Aorta (tissue), 5 donors: ENCODE measurements around the gene PLXDC2. TPM values are rescaled to one million over a fixed set of nuclear protein-coding genes. Genes with fewer than 3 reads are reported as not detected.
A peak's percentile ranks its signal among the peaks of the same experiment; 100 is the strongest.

Experiments used
- ATAC-seq: fragments of 200-7000 bp; cut with Tn5 transposase; one replicate; pipeline ENCODE4 v1.9.1; 2022; ENCODE audit warnings: moderate library complexity; ENCODE audit not compliant: low FRiP score
- DNase-seq, 2 donors: peaks; one replicate each; pipeline ENCODE4 v3.0.0-alpha.2; 2020
- H3K27ac ChIP-seq, 2 donors: one replicate each; pipeline ENCODE4 v1.5.1; 2013; ENCODE audit warnings: low read length in 2 of 2, mild to moderate bottlenecking in 2 of 2, moderate library complexity in 2 of 2, control low read depth in 1 of 2, inconsistent platforms in 1 of 2, low read depth in 1 of 2
- H3K27me3 ChIP-seq, 2 donors: one replicate each; pipeline ENCODE4 v1.6.1; 2013; ENCODE audit warnings: control low read depth in 1 of 2, low read length in 1 of 2, mild to moderate bottlenecking in 1 of 2, moderate library complexity in 1 of 2; ENCODE audit not compliant: insufficient read depth in 2 of 2, control insufficient read depth in 1 of 2
- H3K36me3 ChIP-seq, 2 donors: one replicate each; pipeline ENCODE4 v1.6.1; 2013; ENCODE audit warnings: control low read depth in 1 of 2, low read length in 1 of 2, mild to moderate bottlenecking in 1 of 2; ENCODE audit not compliant: insufficient read depth in 2 of 2, control insufficient read depth in 1 of 2
- H3K4me1 ChIP-seq, 2 donors: one replicate each; pipeline ENCODE4 v1.6.1; 2013; ENCODE audit warnings: low read length in 2 of 2, control low read depth in 1 of 2, mild to moderate bottlenecking in 1 of 2, moderate library complexity in 1 of 2; ENCODE audit not compliant: insufficient read depth in 2 of 2, control insufficient read depth in 1 of 2
- H3K4me3 ChIP-seq, 2 donors: one replicate each; pipeline ENCODE4 v1.5.1; 2013; ENCODE audit warnings: low read length in 2 of 2, control low read depth in 1 of 2, mild to moderate bottlenecking in 1 of 2
- H3K9me3 ChIP-seq: one replicate; pipeline ENCODE4 v1.6.1; 2013; ENCODE audit warnings: mild to moderate bottlenecking, low read length; ENCODE audit not compliant: control insufficient read depth
- WGBS, 2 donors: extraction: QIAGEN DNeasy Blood & Tissue Kit; methylation state at CpG; one replicate each; pipeline ENCODE4 v1.1.7; 2013; 5-methylcytosine and 5-hydroxymethylcytosine counted together
- intact Hi-C, 2 donors: fragments of 100-400 bp; cut with DNase I; formaldehyde crosslinking; loops; one replicate each; pipeline versions ENCODE4 v1.14.2 to v1.15.0; 2022
- polyA plus RNA-seq, 2 donors: library from polyadenylated mRNA; stranded (reverse); fragments of 200-250 nt; gene quantifications; one replicate each; pipeline ENCODE4 v1.2.3, GENCODE V29; 2013
- total RNA-seq, 2 donors: library from RNA; stranded (reverse); fragmentation: NEBNext Ultra II Directional; extraction: Animal tissue kit (Norgen Biotek cat#: 25700); gene quantifications; one replicate each; pipeline ENCODE4 v1.2.1, GENCODE V29; 2021
- donor health status: healthy with polysubstance abuse.
- donor health status: Bipolar disorder and iron deficiency.
- donor health status: DM: no; HTN: no; CAD: no.
- donor health status: DM: no; HTN: no; CAD: no.
- donor health status: DM: yes; HTN: yes; CAD: no.

The PLXDC2 gene
- total and polyA plus RNA-seq, 4 donors, result 14.7 to 155 (median 57.4) TPM

DNA sequence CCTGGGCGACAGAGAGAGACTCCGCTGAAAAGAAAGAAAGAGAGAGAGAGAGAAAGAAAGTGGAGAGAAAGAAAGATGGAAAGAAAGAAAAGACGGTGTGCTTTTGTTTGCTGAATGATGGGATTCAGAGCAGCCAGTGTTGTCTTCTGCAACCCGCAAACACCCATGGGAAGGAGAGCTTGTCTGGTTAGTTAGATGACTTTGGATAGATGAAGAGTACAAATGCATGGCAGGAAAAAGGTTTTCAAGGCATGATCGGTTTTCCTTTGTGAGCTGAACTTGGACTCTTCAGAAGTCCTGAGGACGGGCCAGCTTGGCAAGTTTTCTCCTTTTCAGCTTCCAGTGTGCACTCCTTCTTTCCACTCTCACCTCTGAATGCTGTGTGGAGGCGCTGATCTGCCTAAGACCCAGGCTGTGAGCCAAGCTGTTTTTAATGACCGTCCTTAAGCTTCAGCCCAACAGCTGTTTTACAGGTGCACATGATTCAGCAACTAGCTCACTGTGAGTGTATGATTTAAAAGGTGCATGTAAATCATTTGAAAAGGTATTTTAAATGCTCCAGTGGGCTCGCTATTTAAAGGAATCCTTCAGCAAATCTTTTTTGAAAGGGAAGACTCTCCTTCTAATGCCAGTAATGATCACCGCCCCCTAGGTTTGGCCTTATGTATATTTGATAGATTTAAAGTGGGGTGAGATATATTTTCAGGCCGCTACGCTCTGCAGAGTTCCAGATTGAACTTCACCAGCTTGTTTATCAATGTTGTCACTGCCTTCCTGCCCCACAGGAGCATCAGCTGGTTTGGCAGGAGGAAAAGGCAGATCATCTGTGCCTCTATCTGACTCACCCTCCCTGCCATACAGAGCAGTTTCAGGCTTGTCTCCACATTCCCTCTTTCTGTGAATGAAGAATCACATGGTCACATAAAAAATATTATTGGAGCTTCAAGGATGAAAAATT is 115.0 kb downstream of the PLXDC2 start:
- peak overlapping the region; percentile 93 to 97 for H3K27ac ChIP-seq
- intact Hi-C loops, result no loop called here
- no peaks in the 10 kb centered on the region for H3K9me3 ChIP-seq
- peak in 1 of 2 donors; percentile 61 for DNase-seq
- no peak overlapping the region for H3K4me3 ChIP-seq
- peak; percentile 73 for ATAC-seq
- no peaks in the 10 kb centered on the region for H3K27me3 ChIP-seq
- H3K4me1 ChIP-seq, result peaks cover 6 to 8% of the 10 kb centered on the region in 2 donors
- H3K36me3 ChIP-seq, result no peaks in the 10 kb centered on the region
- WGBS, 2 donors, result 23 to 31% methylated on average over 12 of the region's 12 CpGs

DNA sequence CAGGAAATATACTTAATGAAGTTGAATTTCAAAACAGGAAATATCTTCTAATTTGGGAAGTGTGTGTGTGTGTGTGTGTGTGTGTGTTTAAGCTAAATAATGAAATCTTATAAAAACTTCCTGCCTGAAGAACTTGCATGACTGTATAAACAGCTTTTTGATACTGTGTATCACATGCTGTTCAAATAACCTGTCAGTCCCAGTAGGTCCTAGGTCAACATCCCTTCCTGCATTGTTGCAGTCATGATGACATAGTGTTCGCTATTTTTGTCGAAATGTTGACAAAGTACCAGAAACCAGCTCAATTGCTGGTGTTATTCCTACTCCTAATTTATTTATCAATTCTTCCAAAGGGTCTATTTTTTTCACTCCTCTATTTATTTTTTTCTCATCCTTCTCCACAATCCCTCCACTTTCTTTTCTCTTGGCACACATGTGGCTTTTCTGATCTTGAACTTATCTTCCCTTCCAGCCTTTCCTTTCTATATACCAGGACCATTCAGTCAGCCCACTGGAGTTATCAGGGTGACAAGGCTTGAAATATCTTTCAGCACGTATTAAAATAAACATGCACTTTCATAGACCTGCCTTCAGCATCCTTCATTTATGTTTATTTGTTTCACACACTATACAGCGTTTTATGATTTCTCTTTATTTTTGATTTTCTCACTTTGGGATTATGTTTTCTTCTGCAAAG is 115.8 kb downstream of the PLXDC2 start:
- H3K27ac ChIP-seq, result peak overlapping the region in 1 of 2 donors; percentile 43
- H3K4me3 ChIP-seq, result no peak overlapping the region
- H3K36me3 ChIP-seq, result no peaks in the 10 kb centered on the region
- no peak for DNase-seq
- no peaks in the 10 kb centered on the region for H3K27me3 ChIP-seq
- intact Hi-C loops, result loop anchor here in 1 of 2 donors (2.0 kb wide), 1 partner anchor 15 kb away; no protein-coding TSS in a partner anchor
- no peaks in the 10 kb centered on the region for H3K9me3 ChIP-seq
- H3K4me1 ChIP-seq, result peaks cover 5 to 8% of the 10 kb centered on the region in 2 donors
- ATAC-seq, result peak; percentile 65
- 8 to 15% methylated on average over 4 of the region's 4 CpGs for WGBS, 2 donors

DNA sequence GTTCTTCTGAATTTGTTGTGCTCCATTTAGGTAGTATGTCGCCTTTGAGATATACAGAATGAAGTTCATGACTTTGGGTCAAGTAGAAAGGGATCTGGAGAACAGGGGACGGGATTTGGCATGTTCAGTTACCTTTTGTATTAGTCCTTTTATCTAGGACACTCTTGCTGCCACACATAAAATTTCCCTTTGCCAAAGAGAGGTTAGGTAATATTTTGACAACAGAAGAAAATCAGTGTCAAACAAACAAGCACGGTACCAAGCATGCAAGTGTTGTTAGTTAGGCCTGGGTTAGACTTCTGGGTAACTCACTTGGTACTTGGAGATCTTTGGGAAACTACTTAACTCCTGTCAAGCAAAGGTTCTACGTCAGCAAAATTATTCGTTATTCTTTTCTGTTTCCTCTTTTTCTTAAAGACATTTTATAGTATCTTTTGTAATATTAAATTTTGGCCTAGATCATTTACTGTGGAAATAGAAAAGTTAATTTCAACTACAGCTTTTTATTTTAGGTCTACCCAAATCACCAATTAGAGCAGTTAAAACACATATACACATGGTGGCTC is 116.7 kb downstream of the PLXDC2 start:
- Histone ChIP-seq H3K27me3 (no peaks in the 10 kb centered on the region), H3K36me3 (no peaks in the 10 kb centered on the region), H3K4me3 (no peak overlapping the region), H3K9me3 (no peaks in the 10 kb centered on the region), H3K27ac (peak overlapping the region; percentile 33 to 43), H3K4me1 (peaks cover 5 to 8% of the 10 kb centered on the region in 2 donors)
- WGBS, 2 donors, result 65 to 68% methylated on average over 5 of the region's 5 CpGs
- no peak for ATAC-seq
- no peak for DNase-seq
- intact Hi-C loops, result loop anchor here in 1 of 2 donors (2.0 kb wide), 1 partner anchor 14 kb away; no protein-coding TSS in a partner anchor

DNA sequence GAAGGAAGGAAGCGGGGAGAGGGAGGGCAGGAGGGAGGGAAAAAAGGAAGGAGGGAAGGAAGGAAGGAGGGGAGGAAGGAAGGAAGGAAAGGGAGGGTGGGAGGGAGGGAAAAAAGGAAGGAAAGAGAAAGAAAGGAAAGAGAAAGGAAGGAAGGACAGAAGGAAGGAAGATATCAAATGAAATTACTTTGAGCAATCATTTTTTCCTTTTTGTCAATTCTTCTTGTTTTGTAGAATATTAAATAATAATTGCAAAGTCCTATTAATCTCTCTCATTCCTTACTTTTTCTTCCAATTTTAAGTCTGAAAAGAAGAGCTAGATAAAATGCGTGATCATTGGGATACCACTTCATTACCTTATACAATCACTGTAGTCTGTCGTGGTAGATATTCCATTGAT is 117.5 kb downstream of the PLXDC2 start:
- no peaks in the 10 kb centered on the region for H3K27me3 ChIP-seq
- H3K36me3 ChIP-seq, result peaks cover 0 to 1% of the 10 kb centered on the region in 2 donors
- H3K9me3 ChIP-seq, result no peaks in the 10 kb centered on the region
- ATAC-seq (no peak), DNase-seq (no peak)
- H3K27ac ChIP-seq, result no peak overlapping the region
- intact Hi-C loops, result loop anchor here in 1 of 2 donors (2.0 kb wide), 1 partner anchor 13 kb away; no protein-coding TSS in a partner anchor
- no peak overlapping the region for H3K4me3 ChIP-seq
- WGBS, 2 donors, result 94 to 99% methylated on average over 3 of the region's 3 CpGs
- peaks cover 8% of the 10 kb centered on the region in 2 donors for H3K4me1 ChIP-seq

DNA sequence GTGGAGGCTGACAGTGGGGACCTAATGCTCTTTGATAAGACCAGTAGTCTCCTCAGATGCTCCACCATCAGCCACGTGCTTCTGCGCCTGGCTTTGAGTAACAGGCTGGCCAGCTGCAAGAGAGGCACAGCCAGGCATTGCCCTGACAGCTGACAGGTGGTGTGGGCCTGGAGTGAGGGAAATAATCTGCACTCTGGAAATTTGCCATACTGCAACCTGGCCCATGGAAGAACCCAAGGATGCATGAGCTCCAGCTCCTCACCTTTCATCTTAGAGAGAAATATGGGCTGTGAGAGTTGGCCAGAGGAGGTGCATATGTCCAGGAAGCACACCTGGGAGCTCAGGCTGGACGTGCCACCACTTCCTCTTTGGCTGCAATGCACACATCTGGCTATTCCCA is 118.9 kb downstream of the PLXDC2 start:
- no peak overlapping the region for H3K27ac ChIP-seq
- WGBS, 2 donors, result 74 to 75% methylated on average over 3 of the region's 3 CpGs
- DNase-seq (no peak), ATAC-seq (no peak)
- intact Hi-C loops, result no loop called here
- H3K4me1 ChIP-seq, result peaks cover 5% of the 10 kb centered on the region in 2 donors
- no peaks in the 10 kb centered on the region for H3K27me3 ChIP-seq
- peaks cover 0 to 1% of the 10 kb centered on the region in 2 donors for H3K36me3 ChIP-seq
- no peak overlapping the region for H3K4me3 ChIP-seq
- H3K9me3 ChIP-seq, result no peaks in the 10 kb centered on the region

DNA sequence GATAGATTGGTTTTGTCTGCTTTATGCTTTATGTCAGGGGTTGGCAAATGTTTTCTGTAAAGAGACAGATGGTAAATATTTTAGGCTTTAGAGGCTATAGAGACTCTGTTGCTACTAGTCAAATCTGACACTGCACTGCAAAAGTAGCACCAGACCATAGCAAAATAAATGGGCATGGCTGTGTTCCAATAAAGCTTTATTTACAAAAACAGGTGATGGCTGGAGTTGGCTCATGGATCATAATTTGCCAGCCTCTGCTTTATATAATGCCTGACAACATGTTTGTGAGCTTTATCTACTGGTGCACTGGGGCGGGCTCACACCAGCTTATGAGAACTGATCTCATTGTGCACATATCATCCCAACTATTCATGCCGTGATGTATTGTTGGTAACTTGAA is 120.1 kb downstream of the PLXDC2 start:
- WGBS, 2 donors, result 86 to 90% methylated on average over 2 of the region's 2 CpGs
- intact Hi-C loops, result no loop called here
- Histone ChIP-seq H3K36me3 (peaks cover 0 to 1% of the 10 kb centered on the region in 2 donors), H3K4me1 (peaks cover 3 to 5% of the 10 kb centered on the region in 2 donors), H3K9me3 (no peaks in the 10 kb centered on the region), H3K27ac (no peak overlapping the region), H3K4me3 (no peak overlapping the region), H3K27me3 (no peaks in the 10 kb centered on the region)
- DNase-seq, result no peak
- no peak for ATAC-seq

DNA sequence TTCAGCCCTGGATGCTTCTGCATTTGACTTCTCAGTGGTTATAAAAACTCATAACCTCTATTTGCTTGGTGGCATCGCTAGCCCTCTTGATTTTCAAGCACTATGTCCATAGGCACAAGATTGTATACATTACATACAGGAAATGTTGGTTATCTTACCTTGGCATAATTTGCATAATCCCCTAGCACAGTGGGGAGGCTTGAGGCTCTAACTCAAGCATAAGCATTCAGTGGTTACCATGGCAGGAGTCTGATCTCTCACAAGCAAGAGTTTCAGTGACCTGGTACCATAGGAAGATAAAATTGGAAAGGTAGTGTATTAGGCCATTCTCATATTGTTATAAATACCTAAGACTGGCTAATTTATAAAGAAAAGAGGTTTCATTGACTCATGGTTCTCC is 121.8 kb downstream of the PLXDC2 start:
- ATAC-seq, result no peak
- intact Hi-C loops, result no loop called here

DNA sequence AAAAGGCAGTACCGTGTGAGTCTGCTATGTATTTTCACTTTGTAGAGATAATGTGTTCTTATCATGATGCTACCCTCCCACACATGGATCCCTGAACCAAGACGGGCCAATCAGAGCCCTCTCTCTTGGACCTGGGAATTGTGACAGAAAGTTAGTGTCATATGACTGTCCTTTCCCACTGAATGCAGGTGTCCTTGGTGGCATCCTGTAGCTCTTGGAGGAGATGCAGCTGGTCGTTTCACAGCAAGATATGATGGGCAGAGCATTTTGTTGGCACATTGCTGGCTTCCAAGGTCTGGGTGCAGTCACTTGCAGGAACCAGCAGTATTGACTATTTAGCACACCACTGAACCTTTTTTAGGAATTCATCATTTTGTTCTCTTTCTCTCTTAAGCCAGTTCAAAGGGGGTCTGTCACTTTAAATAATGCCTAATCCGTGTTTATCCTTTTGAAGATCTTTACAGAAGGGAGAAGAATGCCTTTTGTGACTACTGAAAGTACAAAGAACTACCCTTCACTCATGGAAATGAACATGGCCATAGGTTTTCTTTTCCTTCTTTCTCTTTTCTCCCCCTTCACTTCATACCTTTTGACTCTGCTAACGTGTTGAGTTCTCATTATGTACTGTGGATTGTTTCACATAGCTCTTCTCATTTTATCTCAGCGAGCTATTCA is 125.1 kb downstream of the PLXDC2 start:
- H3K4me3 ChIP-seq, result no peak overlapping the region
- intact Hi-C loops, result no loop called here
- 44 to 48% methylated on average over 6 of the region's 6 CpGs for WGBS, 2 donors
- H3K27ac ChIP-seq, result no peak overlapping the region
- peaks cover 5 to 13% of the 10 kb centered on the region in 2 donors for H3K4me1 ChIP-seq
- no peak for ATAC-seq
- DNase-seq, result no peak
- H3K36me3 ChIP-seq, result peaks cover 0 to 1% of the 10 kb centered on the region in 2 donors
- H3K9me3 ChIP-seq, result no peaks in the 10 kb centered on the region
- no peaks in the 10 kb centered on the region for H3K27me3 ChIP-seq

More for the DNA sequence above, 121.8 kb downstream of the PLXDC2 start:
- 96 to 98% methylated on average over 1 of the region's 1 CpG for WGBS, 2 donors
- Histone ChIP-seq H3K27ac (no peak overlapping the region), H3K4me1 (peaks cover 3 to 6% of the 10 kb centered on the region in 2 donors), H3K4me3 (no peak overlapping the region), H3K36me3 (peaks cover 0 to 1% of the 10 kb centered on the region in 2 donors), H3K27me3 (no peaks in the 10 kb centered on the region), H3K9me3 (no peaks in the 10 kb centered on the region)
- DNase-seq, result no peak
